SU-DHL-6 (cell line): ENCODE data around the gene CEP63.

ENCODE experiments used
- H2AFZ ChIP-seq: fragments of 200-600 bp; sonication (generic); 2 replicates; pipeline ENCODE4 v1.6.1; 2014; ENCODE audit warnings: low read depth, mild to moderate bottlenecking, moderate library complexity, mixed read lengths, antibody characterized with exemption, low read length; ENCODE audit not compliant: severe bottlenecking
- H3F3A ChIP-seq: fragments of 200-600 bp; shearing (Covaris generic); 2 replicates; pipeline ENCODE4 v1.6.0; 2016; ENCODE audit warnings: antibody characterized with exemption, mild to moderate bottlenecking; ENCODE audit not compliant: insufficient read depth
- H3K27ac ChIP-seq: fragments of 200-600 bp; sonication (generic); 2 replicates; pipeline ENCODE4 v1.5.1; 2016; ENCODE audit warnings: low read depth, mild to moderate bottlenecking, low read length, moderate library complexity, mixed read lengths
- H3K27me3 ChIP-seq: fragments of 200-600 bp; sonication (generic), shearing (Covaris generic); 2 replicates; pipeline ENCODE4 v1.6.0; 2014; ENCODE audit warnings: mild to moderate bottlenecking, low read length
- H3K36me3 ChIP-seq: fragments of 200-600 bp; sonication (generic); 2 replicates; pipeline ENCODE4 v1.6.1; 2014; ENCODE audit warnings: mild to moderate bottlenecking, low read length, mixed read lengths
- H3K4me2 ChIP-seq: fragments of 300-600, 200-600 bp; shearing (Covaris generic), sonication (generic); 2 replicates; pipeline ENCODE4 v1.6.0; 2014; ENCODE audit warnings: low read length, low read depth, mild to moderate bottlenecking; ENCODE audit not compliant: poor library complexity, severe bottlenecking
- H3K4me3 ChIP-seq: fragments of 200-600 bp; sonication (generic); 2 replicates; pipeline ENCODE4 v1.5.1; 2014; ENCODE audit warnings: antibody characterized with exemption, low read length, mild to moderate bottlenecking, mixed read lengths; ENCODE audit not compliant: insufficient read depth, poor library complexity, severe bottlenecking
- H3K79me2 ChIP-seq: fragments of 200-600 bp; sonication (generic); 2 replicates; pipeline ENCODE4 v1.6.1; 2014; ENCODE audit warnings: mild to moderate bottlenecking, low read length, moderate library complexity; ENCODE audit not compliant: insufficient read depth
- H3K9ac ChIP-seq: fragments of 200-600 bp; sonication (generic); 2 replicates; pipeline ENCODE4 v1.7.0; 2014; ENCODE audit warnings: mild to moderate bottlenecking, low read length
- H3K9me2 ChIP-seq: fragments of 200-600 bp; sonication (generic); replicated peaks from 2 replicates; pipeline ENCODE4 v1.6.1; 2014; ENCODE audit warnings: low read length; ENCODE audit not compliant: insufficient read depth
- H3K9me3 ChIP-seq: fragments of 200-600 bp; sonication (generic); 2 replicates; pipeline ENCODE4 v1.6.1; 2014; ENCODE audit warnings: low read length, mixed read lengths; ENCODE audit not compliant: insufficient read depth
- H4K20me1 ChIP-seq: fragments of 200-600 bp; sonication (generic); 2 replicates; pipeline ENCODE4 v1.6.1; 2014; ENCODE audit warnings: low read depth, mild to moderate bottlenecking, antibody characterized with exemption, low read length, moderate library complexity, mixed read lengths
- CTCF ChIP-seq: fragments of 200-600 bp; sonication (generic); IDR thresholded peaks from one replicate; pipeline ENCODE4 v1.5.1; 2017; ENCODE audit warnings: antibody characterized with exemption, mild to moderate bottlenecking, low read length, moderate library complexity; ENCODE audit not compliant: insufficient read depth, poor library complexity, severe bottlenecking
- EZH2phosphoT487 ChIP-seq: fragments of 200-600 bp; sonication (generic), shearing (Covaris generic); conservative IDR thresholded peaks from 2 replicates; pipeline ENCODE4 v1.6.1; 2018; ENCODE audit warnings: mild to moderate bottlenecking, antibody characterized with exemption, low read length, moderate library complexity, mixed read lengths

The CEP63 gene

DNA sequence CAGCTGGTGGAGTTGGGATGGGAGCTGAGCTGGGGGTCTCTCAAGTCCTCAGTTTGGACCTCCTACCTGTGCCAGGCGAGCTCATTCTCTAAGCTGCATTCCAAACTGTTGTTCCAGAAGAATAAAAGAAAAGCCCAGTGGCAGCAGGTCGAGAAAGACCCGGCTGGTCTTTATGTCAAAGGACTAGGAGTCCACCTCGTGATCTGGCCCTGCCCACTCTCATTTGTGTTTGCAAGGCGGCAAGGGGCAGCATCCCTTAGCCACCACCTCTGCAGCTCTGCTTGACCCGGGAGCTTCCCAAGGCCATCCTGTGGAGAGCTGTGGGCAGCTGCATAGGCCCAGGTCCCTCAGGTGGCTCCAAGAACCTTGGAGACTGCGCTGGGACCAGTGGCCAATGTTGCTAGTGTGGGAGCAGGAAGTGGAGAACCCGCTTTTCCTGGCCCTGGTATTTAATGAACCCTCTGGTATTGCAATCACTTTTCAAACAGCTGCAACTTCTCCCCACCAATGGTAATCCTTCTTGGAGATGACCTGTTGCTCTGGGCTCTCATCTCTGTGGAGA, 134.1 kb downstream of the CEP63 start:
- Histone ChIP-seq H3K4me2 (no peak overlapping the region), H3K27me3 (no peaks in the 10 kb centered on the region), H3K4me3 (no peak overlapping the region), H3K9me3 (no peaks in the 10 kb centered on the region), H3K9me2 (no peaks in the 10 kb centered on the region), H3K9ac (no peak overlapping the region), H3K36me3 (no peaks in the 10 kb centered on the region), H3F3A (no peaks in the 10 kb centered on the region), H4K20me1 (no peaks in the 10 kb centered on the region), H3K27ac (no peak overlapping the region), H3K79me2 (no peaks in the 10 kb centered on the region), H2AFZ (no peak overlapping the region)
- TF ChIP-seq CTCF (no peak), EZH2phosphoT487 (no peak)

DNA sequence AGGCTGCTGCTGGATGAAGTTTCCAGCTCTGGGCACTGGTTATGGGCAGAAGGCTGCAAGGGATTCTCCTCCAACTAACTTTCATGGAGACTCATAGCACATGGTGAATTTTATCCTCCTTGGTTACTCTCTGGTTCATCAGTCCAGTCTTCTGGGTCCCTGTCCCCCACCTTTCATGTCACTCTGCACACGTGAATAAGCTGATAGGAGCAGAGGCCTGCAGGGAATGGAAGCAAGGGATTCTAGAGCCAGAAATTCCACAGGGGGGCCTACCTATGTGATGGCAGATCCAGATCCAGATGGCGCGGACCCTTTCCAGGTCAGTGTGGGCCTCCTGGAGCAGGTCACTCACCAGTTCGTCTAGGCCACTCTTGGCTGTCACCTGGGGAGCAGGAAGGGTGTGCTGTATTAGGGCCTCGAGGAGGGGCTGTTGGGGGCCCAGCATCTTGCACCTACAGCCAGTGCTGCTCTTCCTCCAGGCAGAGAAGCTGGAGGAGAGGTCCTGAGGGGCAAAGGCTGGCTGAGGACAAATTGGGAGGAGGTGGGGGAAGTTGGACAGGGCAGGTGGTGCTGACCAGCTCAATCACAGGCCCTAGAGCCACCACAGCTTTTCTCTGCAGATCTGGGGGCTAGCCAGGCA, 134.7 kb downstream of the CEP63 start:
- TF ChIP-seq CTCF, result no peak
- no peak for TF ChIP-seq EZH2phosphoT487

GRCh38 chr3:134621854-134622253, 136.0 kb downstream of the CEP63 start:
- Histone ChIP-seq H3K9me2 (no peaks in the 10 kb centered on the region), H2AFZ (no peak overlapping the region), H3K36me3 (no peaks in the 10 kb centered on the region), H3K4me2 (no peak overlapping the region), H3K9ac (no peak overlapping the region), H3K27ac (no peak overlapping the region), H3K27me3 (no peaks in the 10 kb centered on the region), H4K20me1 (no peaks in the 10 kb centered on the region), H3K79me2 (no peaks in the 10 kb centered on the region), H3F3A (no peaks in the 10 kb centered on the region), H3K4me3 (no peak overlapping the region), H3K9me3 (no peaks in the 10 kb centered on the region)
- no peak for TF ChIP-seq CTCF
- TF ChIP-seq EZH2phosphoT487, result no peak

More for the DNA sequence above, 134.7 kb downstream of the CEP63 start:
- no peaks in the 10 kb centered on the region for H3K36me3 ChIP-seq
- H3K79me2 ChIP-seq, result no peaks in the 10 kb centered on the region
- no peak overlapping the region for H3K4me3 ChIP-seq
- no peak overlapping the region for H3K27ac ChIP-seq
- no peak overlapping the region for H3K9ac ChIP-seq
- no peaks in the 10 kb centered on the region for H3F3A ChIP-seq
- no peak overlapping the region for H3K4me2 ChIP-seq
- H3K9me3 ChIP-seq, result no peaks in the 10 kb centered on the region
- H3K27me3 ChIP-seq, result no peaks in the 10 kb centered on the region
- H4K20me1 ChIP-seq, result no peaks in the 10 kb centered on the region
- no peak overlapping the region for H2AFZ ChIP-seq
- H3K9me2 ChIP-seq, result no peaks in the 10 kb centered on the region
